ENCODE data around the gene KMT2A.
"Not testable (repeated sequence)": the region's sequence is repeated elsewhere in the genome, so short reads cannot be mapped to it uniquely, and the experiment has no call there.

Gene KMT2A

GRCh38 chr11:118435893-118436624 is at the start of gene KMT2A:
TSS of gene KMT2A (plus strand) at chr11:118436492. CDS start at chr11:118436513, 21 bp downstream.
- DNase-seq = peak; percentile 93

DNA sequence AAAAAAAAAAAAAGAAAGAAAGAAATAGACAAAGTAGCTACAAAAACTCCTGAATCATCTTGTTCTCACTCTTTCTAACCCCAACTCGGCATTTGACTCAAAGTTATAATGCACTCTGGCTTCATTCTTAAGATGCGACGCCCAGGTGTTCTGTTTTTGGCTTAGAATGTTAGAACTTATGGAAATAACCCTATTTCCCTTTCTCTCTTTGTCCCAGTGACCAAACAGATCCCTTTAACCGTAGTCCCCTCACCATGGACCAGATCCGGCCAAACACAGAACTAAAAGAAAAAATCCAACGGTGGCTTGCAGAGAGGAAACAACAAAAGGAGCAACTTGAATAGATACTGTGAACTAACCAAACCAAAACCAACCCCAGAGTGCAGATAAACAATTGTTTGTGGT is 40.2 kb upstream of the KMT2A start:
- DNase-seq = no peak

DNA sequence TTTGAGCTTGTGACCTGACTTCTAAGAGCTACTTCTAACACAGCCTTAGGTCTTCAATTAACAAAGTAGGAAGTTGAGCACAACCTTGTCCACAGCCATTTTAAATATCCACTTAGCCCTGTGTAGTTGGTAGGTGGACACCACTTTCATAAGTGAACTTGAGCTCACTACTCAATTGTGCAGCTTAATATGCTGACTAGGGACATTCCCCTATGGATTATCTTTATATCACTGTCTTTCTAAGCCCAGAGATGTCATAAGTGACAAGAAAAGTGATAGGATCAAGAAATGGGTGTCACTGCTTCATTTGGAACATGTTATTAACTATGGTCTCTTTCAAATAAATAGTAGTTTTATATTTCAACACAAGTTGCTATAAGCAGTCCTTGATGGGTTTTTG is 38.8 kb upstream of the KMT2A start:
- no peak for DNase-seq

DNA sequence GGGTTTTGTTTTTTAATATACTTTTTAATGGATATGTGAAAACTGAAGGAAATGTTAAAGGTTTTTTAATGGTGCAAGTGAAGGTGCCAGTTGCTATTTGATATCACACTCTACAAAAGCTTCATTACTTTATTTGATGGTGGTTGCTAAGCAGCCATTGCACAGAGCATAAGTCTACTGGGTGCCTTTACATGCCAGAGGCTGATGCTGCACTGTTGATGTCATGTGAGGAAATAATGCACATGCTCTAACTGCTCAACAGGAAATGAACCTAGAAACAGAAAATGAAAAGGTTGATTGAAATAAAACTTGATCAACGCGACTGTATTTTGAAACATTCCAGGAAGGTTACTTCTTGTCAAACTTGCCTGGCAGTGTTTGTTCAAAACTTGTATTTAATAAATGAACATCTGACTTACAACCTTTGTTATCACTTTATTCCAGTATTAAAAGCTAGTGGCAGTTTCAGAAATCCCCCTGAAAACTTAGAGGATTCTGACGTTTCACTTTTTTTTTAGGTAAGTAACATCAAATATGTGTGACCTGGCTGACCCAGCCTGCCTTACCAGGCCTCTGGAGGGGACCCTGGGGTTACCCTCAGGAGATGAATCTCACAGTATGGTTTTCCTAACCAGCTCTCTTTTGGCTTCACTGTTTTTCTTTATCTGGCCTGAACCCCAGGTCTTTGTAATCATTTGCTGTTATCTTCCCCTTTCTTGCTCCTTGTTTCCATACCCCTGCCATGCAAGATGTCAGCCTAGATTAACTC is 37.3 kb upstream of the KMT2A start:
- DNase-seq = no peak

GRCh38 chr11:118401151-118401879 is 35.0 kb upstream of the KMT2A start, which contains the start of gene ATP5MG:
TSS of gene ATP5MG (plus strand) at chr11:118401606. CDS start at chr11:118401666, 60 bp downstream.
- peak; percentile 87 for DNase-seq

DNA sequence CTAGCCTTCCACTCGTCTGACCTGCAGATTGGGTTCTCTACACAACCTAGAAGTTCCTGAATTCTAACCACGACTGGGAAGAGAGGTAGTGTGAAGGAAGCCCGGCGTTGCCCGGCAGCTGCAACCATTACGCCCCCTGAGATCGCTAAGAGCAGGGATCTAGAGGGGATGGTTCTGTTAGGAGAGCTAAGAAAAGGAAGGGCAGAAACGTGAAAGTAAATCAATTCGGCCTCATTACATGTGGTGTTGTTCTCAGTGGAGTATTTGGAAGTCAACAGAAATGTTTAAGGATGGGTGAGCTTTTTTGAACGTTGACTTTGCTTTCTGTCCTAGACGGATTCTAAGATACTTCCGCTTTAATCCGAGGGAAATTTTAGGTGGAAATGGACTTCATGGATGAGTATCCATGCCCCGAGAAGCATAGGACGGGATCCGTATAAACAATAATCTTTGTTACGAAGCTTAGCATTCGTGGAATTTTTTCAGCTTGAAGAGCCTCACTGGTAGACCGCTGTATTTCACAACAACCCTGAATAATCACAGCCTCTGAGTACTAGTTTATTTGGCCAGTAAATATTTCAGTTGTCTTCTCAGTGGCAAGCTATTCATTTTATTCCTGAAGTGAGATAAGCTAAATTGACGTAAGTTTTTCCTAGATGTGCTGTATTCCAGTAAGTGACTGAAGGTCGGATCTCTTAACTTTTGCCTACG is 34.3 kb upstream of the KMT2A start:
- DNase-seq = no peak

- DNase-seq = not testable (repeated sequence)
Observed at GRCh38 chr11:118402594-118402993, 33.7 kb upstream of the KMT2A start.

DNA sequence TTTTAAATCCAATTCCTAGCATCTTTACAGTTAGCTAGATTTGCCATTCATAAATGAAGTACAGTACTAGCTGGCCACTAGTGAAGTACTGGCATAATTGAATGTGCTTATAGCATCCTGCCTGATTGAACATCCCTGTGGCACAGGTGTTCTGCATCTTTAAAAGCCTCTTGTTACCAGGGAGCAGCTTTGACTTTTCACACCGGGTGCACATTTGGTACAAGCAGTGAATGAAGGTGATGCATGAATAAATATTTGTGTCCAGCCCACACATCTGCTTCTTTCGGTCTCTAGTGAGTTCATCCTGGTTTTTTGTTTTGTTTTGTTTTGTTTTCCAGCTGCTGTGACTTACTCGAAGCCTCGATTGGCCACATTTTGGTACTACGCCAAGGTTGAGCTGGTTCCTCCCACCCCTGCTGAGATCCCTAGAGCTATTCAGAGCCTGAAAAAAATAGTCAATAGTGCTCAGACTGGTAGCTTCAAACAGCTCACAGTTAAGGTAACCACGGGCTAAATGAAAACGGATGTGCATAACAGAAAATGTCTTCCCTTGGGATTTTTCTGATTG is 29.6 kb upstream of the KMT2A start:
- DNase-seq = no peak

GRCh38 chr11:118410055-118410745 is 26.1 kb upstream of the KMT2A start:
- DNase-seq = no peak

DNA sequence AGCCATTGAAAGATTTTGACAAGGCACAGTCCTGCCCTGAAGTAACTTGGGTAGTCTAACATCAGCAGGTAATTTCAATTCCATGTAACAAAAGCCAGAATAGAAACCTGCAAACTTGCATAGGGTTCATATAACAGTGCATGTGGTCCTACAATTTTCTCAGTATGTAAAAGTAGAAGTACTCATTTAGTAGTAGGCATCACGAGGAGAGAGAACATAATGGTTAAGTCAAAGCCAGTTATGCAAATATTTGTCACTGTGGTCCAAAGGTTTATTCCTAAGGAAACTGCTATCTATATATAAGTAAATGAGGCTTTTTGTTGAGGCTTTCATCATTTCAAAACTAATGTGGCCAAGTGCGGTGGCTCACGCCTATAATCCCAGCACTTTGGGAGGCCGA is 24.8 kb upstream of the KMT2A start:
- DNase-seq = no peak

GRCh38 chr11:118412921-118413320 is 23.4 kb upstream of the KMT2A start:
- no peak for DNase-seq

DNA sequence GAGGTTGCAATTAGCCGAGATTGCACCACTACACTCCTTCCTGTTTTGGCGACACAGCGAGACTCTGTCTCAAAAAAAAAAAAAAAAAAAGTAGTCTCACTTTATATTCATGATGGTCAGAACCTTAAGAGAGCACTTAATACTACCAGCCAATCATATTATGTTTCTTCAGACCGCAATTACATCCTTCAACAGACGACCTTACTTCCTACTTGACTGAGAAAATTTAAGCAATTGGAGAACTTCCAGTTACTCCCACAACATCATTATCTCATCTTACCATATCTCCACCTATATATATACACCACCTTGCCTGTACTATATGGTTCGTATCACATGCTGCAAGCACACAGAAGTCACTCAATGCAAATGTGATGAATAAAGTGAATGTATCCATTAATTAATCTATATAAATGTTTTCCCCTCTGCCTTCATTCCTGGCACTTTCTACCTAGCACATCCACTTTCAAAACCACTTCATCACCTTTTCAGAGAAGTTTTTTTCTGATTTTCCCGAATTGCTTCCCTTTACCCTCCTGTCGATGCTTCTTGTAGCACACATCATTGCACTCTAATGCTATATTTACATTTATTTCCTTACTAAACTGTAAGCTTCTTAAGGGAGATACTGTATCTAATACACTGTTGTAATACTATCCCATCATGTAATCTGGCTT is 21.1 kb upstream of the KMT2A start:
- DNase-seq = no peak

- DNase-seq = no peak
Observed at GRCh38 chr11:118415739-118416068, 20.6 kb upstream of the KMT2A start.

DNA sequence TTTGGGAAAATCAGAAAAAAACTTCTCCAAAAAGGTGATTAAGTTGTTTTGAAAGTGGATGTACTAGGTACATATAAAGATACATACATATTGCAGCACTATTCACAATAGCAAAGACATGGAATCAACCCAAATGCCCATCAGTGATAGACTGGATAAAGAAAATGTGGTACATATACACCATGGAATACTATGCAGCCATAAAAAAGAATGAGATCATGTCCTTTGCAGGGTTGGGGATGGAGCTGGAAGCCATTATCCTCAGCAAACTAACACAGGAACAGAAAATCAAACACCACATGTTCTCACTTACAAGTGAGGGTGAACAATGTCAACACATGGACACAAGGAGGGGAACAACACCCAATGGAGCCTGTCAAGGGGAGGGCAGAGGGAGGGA is 19.4 kb upstream of the KMT2A start:
- not testable (repeated sequence) for DNase-seq

GRCh38 chr11:118417801-118418200 is 18.5 kb upstream of the KMT2A start:
- no peak for DNase-seq

GRCh38 chr11:118418766-118419165 is 17.5 kb upstream of the KMT2A start:
- DNase-seq = no peak

DNA sequence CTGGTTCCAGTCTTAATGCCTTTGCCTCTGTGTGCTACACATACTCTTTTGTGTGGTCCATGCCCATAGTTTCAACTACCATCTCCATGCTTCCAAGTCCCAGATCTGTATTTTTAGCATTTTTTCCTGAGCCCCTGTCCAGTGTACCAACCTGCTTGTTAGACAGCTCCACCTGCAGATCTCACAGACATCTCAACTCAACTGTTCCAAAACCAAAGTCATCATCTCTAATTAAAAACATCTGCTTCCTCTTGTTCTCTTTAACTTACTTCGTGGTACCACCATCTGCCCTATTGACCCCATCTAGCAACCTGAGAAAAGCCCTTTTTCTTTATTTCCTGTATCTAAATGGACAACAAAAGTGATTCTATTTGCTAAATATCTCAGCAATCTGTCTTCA is 8.6 kb upstream of the KMT2A start:
- no peak for DNase-seq

DNA sequence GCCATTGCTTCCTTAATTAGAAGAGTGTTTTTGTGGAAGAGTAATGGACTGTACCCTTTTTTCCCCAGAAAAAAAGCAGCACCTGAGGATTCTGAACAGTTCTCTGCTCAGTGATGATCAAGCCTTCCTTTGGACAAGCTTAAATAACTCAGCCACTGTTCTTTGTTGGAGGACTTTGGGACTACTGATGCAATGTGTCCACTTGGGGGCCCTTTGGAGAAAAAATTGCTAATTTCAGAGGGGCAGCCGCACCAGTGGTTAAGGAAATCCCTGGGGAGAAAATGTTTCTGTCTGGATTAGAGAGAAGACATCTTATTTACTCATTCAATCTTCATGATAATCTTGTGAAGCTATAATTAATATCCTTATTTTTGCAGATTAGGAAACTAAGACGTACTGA is 5.3 kb upstream of the KMT2A start:
- no peak for DNase-seq

- peak; percentile 59 for DNase-seq
Observed at GRCh38 chr11:118434123-118434552, 2.2 kb upstream of the KMT2A start.

DNA sequence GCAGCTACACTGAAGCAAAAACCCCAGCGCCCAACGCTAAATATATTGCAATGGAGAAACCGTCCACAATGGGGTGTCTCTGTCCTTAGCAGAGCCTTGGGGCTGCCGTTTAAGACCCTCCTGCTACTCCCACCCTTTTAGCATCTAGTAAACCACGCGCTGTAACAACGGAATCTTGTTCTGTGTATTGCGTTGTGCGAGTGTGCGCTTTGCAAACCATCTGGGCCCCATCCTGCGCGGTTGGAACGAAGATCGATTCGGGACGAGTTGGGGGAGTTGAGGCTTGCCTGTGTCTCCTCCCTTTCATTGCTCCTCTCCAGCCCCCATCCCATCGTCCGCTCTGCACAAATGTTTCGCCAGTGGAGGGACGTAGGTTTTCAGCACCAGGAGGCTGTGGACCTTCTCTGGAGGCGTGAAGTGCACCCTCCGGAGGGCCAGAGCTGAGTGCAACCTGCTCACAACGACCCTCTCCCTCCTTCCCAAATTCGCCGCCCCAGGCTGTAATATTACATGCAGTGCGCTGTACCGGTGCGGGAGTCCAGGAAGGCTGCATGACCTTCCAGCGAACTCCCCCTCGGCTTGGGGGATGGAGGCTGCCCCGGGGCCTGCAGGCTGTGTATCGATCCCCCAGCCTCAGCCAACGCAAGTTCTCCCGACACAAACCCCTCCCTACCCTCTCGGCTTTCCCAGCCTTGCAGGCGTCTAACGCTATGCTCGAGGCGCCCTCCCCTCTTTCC is 1.6 kb upstream of the KMT2A start:
- DNase-seq = no peak

Measured in SHP77 treated with DMSO at 0.1 percent for 48 hours (cell line).